H1 (cell line): ENCODE measurements around the gene SKIC8. TPM values are rescaled to one million over a fixed set of nuclear protein-coding genes. Genes with fewer than 3 reads are reported as not detected.
A peak's percentile ranks its signal among the peaks of the same experiment; 100 is the strongest.

Experiments used
- ATF2 ChIP-seq: IDR thresholded peaks from 2 replicates; pipeline ENCODE4 v1.6.1; 2012; ENCODE audit warnings: low read length, inconsistent platforms
- BRCA1 ChIP-seq: IDR thresholded peaks from 2 replicates; pipeline ENCODE4 v1.6.1; 2012; ENCODE audit warnings: low read depth, low read length, improper control_type of control experiment
- CREB1 ChIP-seq: IDR thresholded peaks from 2 replicates; pipeline ENCODE4 v1.6.1; 2012; ENCODE audit warnings: inconsistent platforms
- CTBP2 ChIP-seq: IDR thresholded peaks from 2 replicates; pipeline ENCODE4 v1.7.0; 2011; ENCODE audit warnings: borderline replicate concordance, mild to moderate bottlenecking, moderate library complexity, mixed read lengths, low read length; ENCODE audit not compliant: insufficient read depth, insufficient read length
- CTCF ChIP-seq, 3 experiments: IDR thresholded peaks; 1 replicate in 2 of 3; 2 replicates in 1 of 3; pipeline versions ENCODE4 v1.5.1 to v1.6.1; 2011; ENCODE audit warnings: low read length in 3 of 3, mild to moderate bottlenecking in 3 of 3, inconsistent platforms in 2 of 3, low read depth in 1 of 3, moderate library complexity in 1 of 3; ENCODE audit not compliant: insufficient read depth in 1 of 3; ENCODE audit errors: control extremely low read depth in 1 of 3
- EGR1 ChIP-seq: IDR thresholded peaks from 2 replicates; pipeline ENCODE4 v1.6.1; 2011; ENCODE audit warnings: low read depth, low read length, borderline replicate concordance
- FOSL1 ChIP-seq: IDR thresholded peaks from 2 replicates; pipeline ENCODE4 v1.6.1; 2011; ENCODE audit warnings: mild to moderate bottlenecking, low read depth, low read length, moderate library complexity; ENCODE audit not compliant: insufficient read depth
- HDAC6 ChIP-seq: IDR thresholded peaks from one replicate; pipeline ENCODE4 v1.7.1; 2012; ENCODE audit warnings: low read depth, mild to moderate bottlenecking, inconsistent platforms, low read length, moderate library complexity
- JUND ChIP-seq: IDR thresholded peaks from 2 replicates; pipeline ENCODE4 v1.6.1; 2011; ENCODE audit warnings: mild to moderate bottlenecking, improper control_type of control experiment, low read length
- MAFK ChIP-seq: IDR thresholded peaks from 2 replicates; pipeline ENCODE4 v1.6.1; 2012; ENCODE audit warnings: low read depth, mild to moderate bottlenecking, improper control_type of control experiment, low read length
- MAX ChIP-seq: IDR thresholded peaks from 2 replicates; pipeline ENCODE4 v1.6.1; 2012; ENCODE audit warnings: inconsistent platforms
- NANOG ChIP-seq: IDR thresholded peaks from 2 replicates; pipeline ENCODE4 v1.6.1; 2011; ENCODE audit warnings: low read length, low read depth, mild to moderate bottlenecking, inconsistent platforms; ENCODE audit not compliant: insufficient read depth, poor library complexity, severe bottlenecking
- NRF1 ChIP-seq: IDR thresholded peaks from 2 replicates; pipeline ENCODE4 v1.6.1; 2011; ENCODE audit warnings: mild to moderate bottlenecking, low read depth, low read length, improper control_type of control experiment
- PHF8 ChIP-seq: fragments of 200-600 bp; sonication (generic); conservative IDR thresholded peaks from 2 replicates; pipeline ENCODE4 v1.7.1; 2012; ENCODE audit warnings: low read depth, mild to moderate bottlenecking, inconsistent platforms, low read length, moderate library complexity
- POLR2A ChIP-seq, 2 experiments: IDR thresholded peaks; 1 replicate in 1 of 2; 2 replicates in 1 of 2; pipeline ENCODE4 v1.6.1; 2011; ENCODE audit warnings: low read depth in 2 of 2, low read length in 2 of 2, mild to moderate bottlenecking in 2 of 2; ENCODE audit errors: control extremely low read depth in 1 of 2
- SAP30 ChIP-seq: fragments of 300-600 bp; sonication (generic); IDR thresholded peaks from 2 replicates; pipeline ENCODE4 v1.7.1; 2012; ENCODE audit warnings: low read length, moderate library complexity, mild to moderate bottlenecking, inconsistent platforms; ENCODE audit not compliant: insufficient read depth, insufficient replicate concordance
- USF2 ChIP-seq: IDR thresholded peaks from 2 replicates; pipeline ENCODE4 v1.6.1; 2011; ENCODE audit warnings: low read length, improper control_type of control experiment
- polyA plus RNA-seq, 7 experiments: library from polyadenylated mRNA; depleted of rRNA in 3 of 7; stranded (reverse) in 5 of 7; unstranded in 2 of 7; fragments of >200 nt in 5 of 7; fragments of 200-250 nt in 2 of 7; gene quantifications; 1 replicate in 5 of 7; 2 replicates in 1 of 7; 4 replicates in 1 of 7; pipeline versions ENCODE4 v1.2.1 to v1.2.3, GENCODE V29; 2011 to 2013; ENCODE audit warnings: missing spikeins in 2 of 7, mixed read lengths in 2 of 7
- total RNA-seq: library from RNA; stranded (reverse); fragmentation: NEBNext Ultra II Directional; extraction: Animal tissue kit (Norgen Biotek cat#: 25700); gene quantifications from 2 replicates; pipeline ENCODE4 v1.2.1, GENCODE V29; 2021

Gene SKIC8
- total and polyA plus RNA-seq, 2 of the 8 experiments (the other 6 are each of a cell fraction or from before 2014, with no cell fraction given): 44.2 to 77.7 TPM

- no peak for TF ChIP-seq FOSL1
- TF ChIP-seq HDAC6: no peak
- TF ChIP-seq ATF2: no peak
- TF ChIP-seq USF2: no peak
- no peak for TF ChIP-seq NRF1
- TF ChIP-seq CTCF (IDR thresholded peaks at IDR 0.05; ENCODE audit: control extremely low read depth in 1 of 3, insufficient read depth in 1 of 3, low read depth in 1 of 3, low read length in 3 of 3): peak in 1 of 3 experiments; percentile 2; a peak in 1 of 4 replicates
- no peak for TF ChIP-seq JUND
- TF ChIP-seq CTBP2: no peak
- TF ChIP-seq MAX: peak; percentile 85
- no peak for TF ChIP-seq SAP30
- no peak; the same call in 1 of the 2 replicates for TF ChIP-seq PHF8
- TF ChIP-seq NANOG: no peak
- no peak for TF ChIP-seq EGR1
- TF ChIP-seq BRCA1: no peak
- no peak for TF ChIP-seq MAFK
- TF ChIP-seq POLR2A (IDR thresholded peaks at IDR 0.05; ENCODE audit: control extremely low read depth in 1 of 2, low read depth in 2 of 2, low read length in 2 of 2): no peak
- 0 out of 2 replicates have a peak, but pooled peaks have one; percentile 17 for TF ChIP-seq CREB1
Measured at GRCh38 chr15:78264304-78265136, 34.9 kb downstream of the SKIC8 start, which contains the start of gene DNAJA4 (continued).
